Neural cell (in vitro differentiated cells): ENCODE measurements around the gene IL18BP. TPM values are rescaled to one million over a fixed set of nuclear protein-coding genes. Genes with fewer than 3 reads are reported as not detected.

ENCODE experiments used
- H2AFZ ChIP-seq: fragments of 200-600, 300-800 bp; sonication (generic), shearing (Covaris generic); 2 replicates; pipeline ENCODE4 v1.6.0; 2014; ENCODE audit warnings: low read depth, mild to moderate bottlenecking, antibody characterized with exemption, low read length, moderate library complexity
- H3F3A ChIP-seq: fragments of 200-600 bp; shearing (Covaris generic); 2 replicates; pipeline ENCODE4 v1.6.1; 2016; ENCODE audit warnings: mild to moderate bottlenecking, moderate library complexity, mixed read lengths, antibody characterized with exemption, low read length; ENCODE audit not compliant: insufficient read depth, poor library complexity, severe bottlenecking
- H3K27ac ChIP-seq: fragments of 200-600, 300-800 bp; sonication (generic), shearing (Covaris generic); 2 replicates; pipeline ENCODE4 v1.5.1; 2014; ENCODE audit warnings: mild to moderate bottlenecking, low read length, moderate library complexity
- H3K27me3 ChIP-seq: fragments of 300-800, 200-600 bp; sonication (generic), shearing (Covaris generic); 2 replicates; pipeline ENCODE4 v1.6.0; 2014; ENCODE audit warnings: mild to moderate bottlenecking, low read depth, low read length, moderate library complexity; ENCODE audit not compliant: insufficient read depth
- H3K36me3 ChIP-seq: fragments of 300-800, 200-600 bp; sonication (generic), shearing (Covaris generic); 2 replicates; pipeline ENCODE4 v1.5.1; 2014; ENCODE audit warnings: mild to moderate bottlenecking, antibody characterized with exemption, low read length, moderate library complexity; ENCODE audit not compliant: insufficient read depth
- H3K4me2 ChIP-seq: fragments of 300-800, 200-600 bp; sonication (generic), shearing (Covaris generic); 2 replicates; pipeline ENCODE4 v1.6.0; 2014; ENCODE audit warnings: mild to moderate bottlenecking, low read length
- H3K4me3 ChIP-seq: fragments of 300-800, 200-600 bp; sonication (generic), shearing (Covaris generic); 2 replicates; pipeline ENCODE4 v1.5.1; 2014; ENCODE audit warnings: mild to moderate bottlenecking, low read length, moderate library complexity
- H3K79me2 ChIP-seq: fragments of 200-600 bp; shearing (Covaris generic); replicated peaks from 2 replicates; pipeline ENCODE4 v1.6.0; 2014; ENCODE audit warnings: mild to moderate bottlenecking, low read length, moderate library complexity; ENCODE audit not compliant: insufficient read depth
- H3K9ac ChIP-seq: fragments of 300-800, 200-600 bp; sonication (generic), shearing (Covaris generic); 2 replicates; pipeline ENCODE4 v1.6.1; 2016; ENCODE audit warnings: mild to moderate bottlenecking, low read length, mixed read lengths
- H3K9me2 ChIP-seq: fragments of 200-600 bp; shearing (Covaris generic); 2 replicates; pipeline ENCODE4 v1.6.1; 2016; ENCODE audit warnings: mild to moderate bottlenecking, low read length, mixed read lengths; ENCODE audit not compliant: insufficient read depth
- H3K9me3 ChIP-seq: fragments of 200-600, 300-800 bp; sonication (generic), shearing (Covaris generic); 2 replicates; pipeline ENCODE4 v1.6.1; 2016; ENCODE audit warnings: mild to moderate bottlenecking, mixed run types, low read length, moderate library complexity, mixed read lengths
- H4K20me1 ChIP-seq: fragments of 200-600 bp; shearing (Covaris generic); 2 replicates; pipeline ENCODE4 v1.6.1; 2016; ENCODE audit warnings: mild to moderate bottlenecking, mixed run types; ENCODE audit not compliant: insufficient read depth
- EP300 ChIP-seq: fragments of 450-650 bp; conservative IDR thresholded peaks from 2 replicates; pipeline ENCODE4 v1.6.1; 2014; ENCODE audit warnings: antibody characterized with exemption, mild to moderate bottlenecking, moderate library complexity; ENCODE audit not compliant: poor library complexity, severe bottlenecking
- EZH2 ChIP-seq: fragments of 200-600, 300-800 bp; shearing (Covaris generic), sonication (generic); IDR thresholded peaks from 2 replicates; pipeline ENCODE4 v1.6.1; 2014; ENCODE audit warnings: antibody characterized with exemption, low read length, borderline replicate concordance, mild to moderate bottlenecking; ENCODE audit not compliant: insufficient read depth, poor library complexity, severe bottlenecking
- MXI1 ChIP-seq: fragments of 450-650 bp; conservative IDR thresholded peaks from 2 replicates; pipeline ENCODE4 v1.6.1; 2014; ENCODE audit warnings: antibody characterized with exemption, mild to moderate bottlenecking; ENCODE audit not compliant: poor library complexity, severe bottlenecking
- POLR2AphosphoS5 ChIP-seq: IDR thresholded peaks from 2 replicates; pipeline ENCODE4 v1.6.1; 2012
- RAD21 ChIP-seq: fragments of 450-650 bp; conservative IDR thresholded peaks from 2 replicates; pipeline ENCODE4 v1.6.1; 2014; ENCODE audit warnings: antibody characterized with exemption, mild to moderate bottlenecking, moderate library complexity
- REST ChIP-seq: IDR thresholded peaks from 2 replicates; pipeline ENCODE4 v1.6.1; 2012; ENCODE audit warnings: borderline replicate concordance
- SMC3 ChIP-seq: fragments of 450-650 bp; conservative IDR thresholded peaks from 2 replicates; pipeline ENCODE4 v1.6.1; 2014; ENCODE audit warnings: antibody characterized with exemption, mild to moderate bottlenecking, moderate library complexity; ENCODE audit not compliant: poor library complexity
- TAF1 ChIP-seq: IDR thresholded peaks from 2 replicates; pipeline ENCODE4 v1.6.1; 2012; ENCODE audit warnings: low read depth
- polyA plus RNA-seq: library from polyadenylated mRNA; depleted of rRNA; stranded (reverse); fragments of >200 nt; gene quantifications from 2 replicates; pipeline ENCODE4 v1.2.3, GENCODE V29; 2014
- TF ChIP-seq, protein P1 (sequence below): fragments of 450-650 bp; IDR thresholded peaks from 2 replicates; pipeline ENCODE4 v1.5.1; 2014; ENCODE audit warnings: antibody characterized with exemption, mild to moderate bottlenecking, moderate library complexity; ENCODE audit not compliant: poor library complexity, severe bottlenecking

Gene IL18BP
- polyA plus RNA-seq, 1 donor from 2014 or later = 3.1 TPM

DNA sequence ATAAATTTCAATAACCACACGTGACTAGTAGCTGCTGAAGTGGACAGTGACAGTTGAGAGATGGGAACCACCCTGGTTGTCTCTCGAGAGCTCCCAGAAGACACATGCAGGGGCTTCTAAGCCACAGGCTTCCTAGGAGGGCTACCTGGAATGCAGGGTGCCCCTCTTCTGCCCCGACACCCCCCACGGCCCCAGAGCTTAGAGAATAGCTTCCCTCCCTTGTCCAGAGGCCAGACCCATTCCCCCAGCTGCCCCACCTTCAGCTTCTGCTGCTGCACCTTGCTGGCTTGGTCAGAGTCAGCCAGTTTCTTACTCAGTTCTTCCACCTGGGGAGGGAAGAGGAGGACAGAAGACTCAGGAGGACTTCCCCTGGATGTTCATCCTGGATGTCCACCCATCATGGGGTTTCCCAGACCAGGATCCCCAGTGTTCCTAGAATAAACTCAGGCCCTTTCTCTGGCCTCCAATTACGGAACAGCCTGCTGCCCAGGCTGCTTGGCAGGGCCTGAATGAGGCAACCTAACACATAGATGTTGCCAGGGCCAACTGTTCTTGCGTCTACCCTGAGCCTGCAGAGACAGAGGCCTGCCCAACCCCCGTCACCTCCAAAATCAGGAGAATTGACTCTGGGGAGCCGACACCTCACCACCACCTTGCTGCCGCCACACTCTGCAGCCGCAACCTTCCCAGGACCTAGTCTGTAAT lies 12.0 kb downstream of the IL18BP start:
- Histone ChIP-seq H3K4me3 (no peak overlapping the region), H3K4me2 (no peak overlapping the region), H3F3A (no peaks in the 10 kb centered on the region), H3K27me3 (no peaks in the 10 kb centered on the region), H3K27ac (no peak overlapping the region), H3K79me2 (no peaks in the 10 kb centered on the region), H3K9me2 (no peaks in the 10 kb centered on the region), H2AFZ (no peak overlapping the region), H3K9me3 (no peaks in the 10 kb centered on the region), H4K20me1 (peaks cover 3% of the 10 kb centered on the region), H3K36me3 (peaks cover 7% of the 10 kb centered on the region), H3K9ac (no peak overlapping the region)
- TF ChIP-seq EZH2 (no peak), REST (no peak), SMC3 (no peak), EP300 (no peak), RAD21 (no peak), POLR2AphosphoS5 (no peak), MXI1 (no peak), TAF1 (no peak)
- TF ChIP-seq, protein P1, sequence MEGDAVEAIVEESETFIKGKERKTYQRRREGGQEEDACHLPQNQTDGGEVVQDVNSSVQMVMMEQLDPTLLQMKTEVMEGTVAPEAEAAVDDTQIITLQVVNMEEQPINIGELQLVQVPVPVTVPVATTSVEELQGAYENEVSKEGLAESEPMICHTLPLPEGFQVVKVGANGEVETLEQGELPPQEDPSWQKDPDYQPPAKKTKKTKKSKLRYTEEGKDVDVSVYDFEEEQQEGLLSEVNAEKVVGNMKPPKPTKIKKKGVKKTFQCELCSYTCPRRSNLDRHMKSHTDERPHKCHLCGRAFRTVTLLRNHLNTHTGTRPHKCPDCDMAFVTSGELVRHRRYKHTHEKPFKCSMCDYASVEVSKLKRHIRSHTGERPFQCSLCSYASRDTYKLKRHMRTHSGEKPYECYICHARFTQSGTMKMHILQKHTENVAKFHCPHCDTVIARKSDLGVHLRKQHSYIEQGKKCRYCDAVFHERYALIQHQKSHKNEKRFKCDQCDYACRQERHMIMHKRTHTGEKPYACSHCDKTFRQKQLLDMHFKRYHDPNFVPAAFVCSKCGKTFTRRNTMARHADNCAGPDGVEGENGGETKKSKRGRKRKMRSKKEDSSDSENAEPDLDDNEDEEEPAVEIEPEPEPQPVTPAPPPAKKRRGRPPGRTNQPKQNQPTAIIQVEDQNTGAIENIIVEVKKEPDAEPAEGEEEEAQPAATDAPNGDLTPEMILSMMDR = no peak

DNA sequence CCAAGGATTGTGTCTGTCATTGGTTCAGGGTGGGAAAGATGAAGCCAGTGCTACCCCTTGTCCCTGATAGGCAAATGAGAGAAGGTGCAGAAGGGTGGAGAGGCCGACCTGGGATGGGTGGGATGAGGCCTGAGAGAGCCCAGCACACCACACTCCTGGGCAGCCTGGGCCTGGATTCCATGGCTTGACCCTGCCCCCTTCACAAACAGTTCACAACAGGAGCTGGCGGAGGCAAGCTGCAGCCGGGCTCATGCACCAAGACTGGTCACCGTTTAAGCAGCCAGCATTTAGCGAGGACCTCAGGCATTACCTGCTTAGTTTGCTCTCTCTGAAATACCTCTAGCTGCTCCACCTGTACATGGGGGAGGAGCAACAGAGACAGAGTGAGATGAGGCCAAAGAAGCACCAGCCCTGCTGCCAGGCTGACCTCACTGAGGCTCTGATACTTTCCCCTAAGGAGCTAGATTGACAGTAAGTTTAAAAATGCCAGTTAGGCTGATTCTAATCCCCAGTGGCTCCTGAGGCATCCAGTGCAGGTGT lies 13.5 kb downstream of the IL18BP start:
- no peak overlapping the region for H3K9ac ChIP-seq
- H3F3A ChIP-seq = no peaks in the 10 kb centered on the region
- H3K27me3 ChIP-seq = no peaks in the 10 kb centered on the region
- H3K9me2 ChIP-seq = no peaks in the 10 kb centered on the region
- no peak for TF ChIP-seq RAD21
- TF ChIP-seq POLR2AphosphoS5 = no peak
- TF ChIP-seq MXI1 = no peak
- no peak for TF ChIP-seq EZH2
- TF ChIP-seq, protein P1 = no peak
- no peak for TF ChIP-seq EP300
- no peak for TF ChIP-seq SMC3
- H3K79me2 ChIP-seq = no peaks in the 10 kb centered on the region
- H3K4me2 ChIP-seq = no peak overlapping the region
- H4K20me1 ChIP-seq = peaks cover 3% of the 10 kb centered on the region
- no peaks in the 10 kb centered on the region for H3K9me3 ChIP-seq
- no peak overlapping the region for H2AFZ ChIP-seq
- H3K27ac ChIP-seq = no peak overlapping the region
- H3K4me3 ChIP-seq = no peak overlapping the region
- peaks cover under 1% of the 10 kb centered on the region for H3K36me3 ChIP-seq
